ENCODE measurements around the gene CDC42BPB.
"Not testable (repeated sequence)": the region's sequence is repeated elsewhere in the genome, so short reads cannot be mapped to it uniquely, and the experiment has no call there.

CDC42BPB gene

DNA sequence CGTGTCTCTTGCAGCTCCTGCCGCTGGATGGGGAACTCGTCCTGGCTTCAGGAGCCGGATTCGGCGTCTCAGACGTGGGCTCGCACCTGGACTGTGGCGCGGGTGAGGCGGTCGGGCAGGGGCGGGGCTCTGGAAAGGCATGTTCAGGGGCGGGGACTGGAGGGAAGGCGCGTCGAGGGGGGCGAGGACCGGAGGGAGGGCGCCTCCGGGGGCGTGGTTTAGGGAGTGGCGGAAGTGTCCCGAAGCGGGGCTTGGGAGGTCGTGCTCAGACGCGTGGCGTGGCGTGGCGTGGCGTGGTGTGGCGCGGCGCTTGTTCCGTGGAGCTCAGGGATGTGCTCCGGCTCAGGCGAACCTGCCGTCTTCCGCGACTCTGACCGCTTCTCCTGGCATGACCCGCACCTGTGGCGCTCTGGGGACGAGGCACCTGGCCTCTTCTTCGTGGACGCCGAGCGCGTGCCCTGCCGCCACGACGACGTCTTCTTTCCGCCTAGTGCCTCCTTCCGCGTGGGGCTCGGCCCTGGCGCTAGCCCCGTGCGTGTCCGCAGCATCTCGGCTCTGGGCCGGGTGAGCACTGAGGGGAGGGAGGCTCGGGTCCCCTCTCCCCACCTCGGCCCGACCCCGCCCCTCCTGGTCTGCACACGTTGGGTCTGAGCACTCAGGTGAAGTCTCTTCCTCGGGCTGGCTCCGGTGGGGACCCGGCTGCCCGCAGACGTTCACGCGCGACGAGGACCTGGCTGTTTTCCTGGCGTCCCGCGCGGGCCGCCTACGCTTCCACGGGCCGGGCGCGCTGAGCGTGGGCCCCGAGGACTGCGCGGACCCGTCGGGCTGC, 128.7 kb downstream of the CDC42BPB start:
- peak; percentile 56 to 65 for DNase-seq (ENCODE audit: low read depth in 2 of 2)

GRCh38 chr14:102927878-102928411, 129.4 kb downstream of the CDC42BPB start:
- no peak for DNase-seq (ENCODE audit: low read depth in 2 of 2)

DNA sequence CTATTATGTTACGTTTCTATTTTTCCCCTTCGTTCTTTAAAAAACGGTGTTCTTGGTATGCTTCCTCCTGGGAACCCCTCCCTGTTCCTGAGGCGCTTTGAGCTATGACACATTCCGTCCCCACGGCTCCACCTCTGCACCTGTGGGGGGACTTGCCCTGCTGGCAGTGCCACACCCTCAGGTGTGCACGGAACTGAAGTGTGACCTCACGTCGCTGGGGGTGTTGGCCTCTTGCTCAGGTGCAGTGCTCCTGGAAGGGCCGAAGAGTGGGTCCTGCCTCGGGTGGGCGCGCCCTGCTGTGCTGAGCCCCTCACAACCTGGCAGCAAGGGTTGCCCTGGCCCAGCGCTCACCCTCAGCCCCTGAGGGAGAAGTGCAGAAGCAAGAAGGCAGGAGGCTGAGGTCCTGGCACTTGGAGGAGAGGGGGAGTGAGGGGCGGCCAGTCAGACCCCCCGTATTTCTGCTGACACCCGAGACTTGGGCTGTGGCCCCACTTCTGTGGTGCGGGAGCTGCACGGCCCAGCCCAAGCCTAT, 129.9 kb downstream of the CDC42BPB start:
- DNase-seq (ENCODE audit: low read depth in 2 of 2) = no peak

- not testable (repeated sequence) for DNase-seq (ENCODE audit: low read depth in 2 of 2)
These were observed 130.5 kb downstream of the CDC42BPB start for GRCh38 chr14:102926840-102927239.

DNA sequence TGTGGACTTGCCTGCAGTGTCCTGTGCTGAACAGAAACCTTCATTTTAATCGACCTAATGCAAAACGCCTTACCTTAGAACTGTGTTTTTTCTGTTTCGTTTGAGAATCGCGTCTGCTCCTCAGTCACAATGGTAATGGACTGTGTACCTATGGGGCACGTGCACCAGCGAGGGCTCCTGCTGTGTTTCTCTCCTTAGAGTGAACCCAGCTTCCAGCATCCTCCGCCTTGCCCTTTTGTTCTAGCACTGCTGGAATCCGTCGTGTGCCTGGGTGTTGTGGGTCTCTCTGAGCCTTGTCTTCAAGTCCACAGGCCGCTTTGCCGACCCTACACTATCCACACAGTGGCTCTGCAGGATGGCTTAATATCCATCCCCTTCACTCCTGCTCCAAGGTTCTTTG, 131.2 kb downstream of the CDC42BPB start:
- DNase-seq (ENCODE audit: low read depth in 2 of 2) = no peak

DNA sequence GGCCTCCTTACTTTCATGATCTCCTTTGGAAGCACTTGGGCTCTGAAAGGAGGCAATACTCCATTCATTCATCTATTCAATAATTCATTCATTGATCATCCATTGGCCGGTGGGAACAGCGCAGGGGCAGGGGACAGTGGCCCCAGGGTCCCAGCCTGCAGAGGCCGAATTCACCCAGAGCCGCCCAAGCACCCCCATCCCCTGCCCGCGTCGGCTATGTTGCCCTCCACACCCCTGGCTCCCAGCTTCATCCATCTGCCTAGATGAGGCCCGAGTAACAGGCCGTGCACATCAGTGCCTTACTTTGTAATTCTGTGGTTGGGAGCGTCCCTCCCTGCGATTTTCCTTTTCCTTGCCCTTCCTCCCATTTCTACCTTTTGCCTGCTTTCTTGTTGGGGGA, 131.7 kb downstream of the CDC42BPB start:
- DNase-seq (ENCODE audit: low read depth in 2 of 2) = no peak

DNA sequence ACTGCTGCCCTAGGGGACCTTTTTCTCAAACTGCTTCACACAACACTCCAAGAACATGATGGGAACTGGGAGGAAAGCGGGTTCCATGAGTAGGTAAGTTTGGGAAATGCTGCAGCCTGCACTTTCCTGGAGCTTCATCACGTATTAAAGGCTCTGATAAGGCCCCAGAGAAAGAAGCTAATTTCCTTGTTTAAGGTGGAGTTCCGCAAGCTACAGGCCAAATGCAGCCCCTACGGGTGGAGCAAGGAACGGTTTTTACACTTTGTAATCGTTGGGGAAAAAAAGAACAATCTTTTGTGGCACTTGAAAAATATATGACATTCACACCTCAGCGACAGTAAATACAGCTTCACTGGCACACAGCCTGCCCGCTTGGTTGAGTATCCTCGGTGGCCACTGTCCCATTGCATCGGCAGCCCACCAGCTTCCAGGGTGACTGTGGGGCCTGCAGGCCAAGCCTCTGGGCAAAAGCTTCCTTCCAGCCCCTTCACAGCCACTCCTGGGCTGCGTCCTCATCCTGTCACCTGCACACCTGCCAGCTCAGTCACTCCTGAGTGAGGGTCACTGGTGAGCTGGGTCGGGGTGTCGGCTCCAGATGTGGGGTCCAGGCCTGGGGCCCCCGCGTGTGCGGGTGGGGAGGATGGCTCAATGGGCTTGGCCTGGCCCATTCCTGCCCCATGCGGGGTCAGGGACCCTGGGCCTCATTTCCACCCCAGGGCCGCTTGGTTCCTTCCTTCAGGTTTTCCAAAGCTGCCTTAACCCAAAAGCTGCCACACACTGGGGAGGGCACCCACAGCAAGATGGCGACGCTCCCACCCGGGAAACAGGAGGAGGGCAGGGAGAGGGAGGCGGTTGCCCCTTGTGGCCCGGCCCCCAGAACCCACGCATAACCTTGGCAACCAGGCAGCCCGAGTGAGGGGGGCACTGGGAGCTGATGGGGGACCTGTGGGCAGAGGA, 132.4 kb downstream of the CDC42BPB start:
- no peak for DNase-seq (ENCODE audit: low read depth in 2 of 2)

DNA sequence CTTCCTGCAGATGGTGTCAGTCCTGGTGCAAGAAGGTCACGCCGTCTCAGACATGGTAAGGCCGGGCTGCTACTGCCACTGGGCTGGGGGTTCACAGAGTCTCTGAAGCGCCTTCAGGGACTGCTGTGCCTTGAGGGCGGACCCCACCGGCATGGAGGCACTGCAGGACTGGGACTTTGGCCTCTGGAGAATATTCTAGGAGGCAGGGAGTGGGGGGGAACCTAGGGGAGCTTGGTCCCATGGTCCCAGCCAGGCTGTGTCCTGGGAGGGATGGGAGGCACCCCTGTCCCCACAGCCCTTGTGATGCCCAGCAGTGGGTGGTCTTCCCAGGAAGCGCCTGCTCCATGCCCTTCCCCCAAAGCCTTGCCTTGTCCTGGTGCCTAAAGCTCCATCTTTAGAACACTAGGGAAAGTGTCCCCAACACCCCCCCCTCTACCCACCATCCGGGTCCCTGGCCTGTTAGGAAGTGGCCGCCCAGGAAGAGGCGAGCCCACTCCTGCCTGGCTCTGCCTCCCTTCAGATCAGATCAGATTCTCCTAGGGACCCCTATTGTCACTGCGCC, 133.3 kb downstream of the CDC42BPB start:
- DNase-seq (ENCODE audit: low read depth in 2 of 2) = no peak

DNA sequence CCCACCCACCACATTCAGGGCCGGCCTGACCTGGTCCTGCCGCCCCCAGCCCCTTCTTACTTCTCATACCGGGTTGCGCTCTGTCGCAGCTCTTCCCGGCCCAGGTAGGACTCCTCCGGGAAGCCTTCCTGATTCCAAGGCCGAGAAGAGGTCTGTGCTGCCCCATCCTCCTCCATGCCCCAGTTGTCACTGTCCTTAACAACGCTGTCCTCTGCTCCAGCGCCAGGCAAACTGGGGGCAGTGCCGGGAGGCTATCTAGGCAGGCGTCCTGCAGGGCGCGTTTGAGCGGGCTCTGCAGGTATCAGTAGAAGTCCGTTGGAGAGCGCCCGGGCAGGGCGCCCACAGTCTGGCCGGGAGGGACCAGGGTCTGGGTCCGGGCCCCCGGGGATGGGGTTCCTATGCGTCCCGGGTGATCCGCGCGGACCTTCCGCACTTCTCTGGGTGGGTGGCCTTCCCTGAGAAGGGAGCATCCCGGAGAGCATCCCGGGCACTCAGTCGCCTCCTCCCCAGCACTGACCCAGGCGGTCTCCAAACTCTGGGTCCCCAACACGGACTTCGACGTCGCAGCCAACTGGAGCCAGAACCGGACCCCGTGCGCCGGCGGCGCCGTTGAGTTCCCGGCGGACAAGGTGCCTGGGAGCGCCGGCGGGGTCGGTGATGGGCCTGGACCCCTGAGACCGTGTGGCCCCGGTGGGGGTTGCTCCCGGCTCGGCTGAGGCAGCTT, 134.0 kb downstream of the CDC42BPB start:
- no peak for DNase-seq (ENCODE audit: low read depth in 2 of 2)

DNA sequence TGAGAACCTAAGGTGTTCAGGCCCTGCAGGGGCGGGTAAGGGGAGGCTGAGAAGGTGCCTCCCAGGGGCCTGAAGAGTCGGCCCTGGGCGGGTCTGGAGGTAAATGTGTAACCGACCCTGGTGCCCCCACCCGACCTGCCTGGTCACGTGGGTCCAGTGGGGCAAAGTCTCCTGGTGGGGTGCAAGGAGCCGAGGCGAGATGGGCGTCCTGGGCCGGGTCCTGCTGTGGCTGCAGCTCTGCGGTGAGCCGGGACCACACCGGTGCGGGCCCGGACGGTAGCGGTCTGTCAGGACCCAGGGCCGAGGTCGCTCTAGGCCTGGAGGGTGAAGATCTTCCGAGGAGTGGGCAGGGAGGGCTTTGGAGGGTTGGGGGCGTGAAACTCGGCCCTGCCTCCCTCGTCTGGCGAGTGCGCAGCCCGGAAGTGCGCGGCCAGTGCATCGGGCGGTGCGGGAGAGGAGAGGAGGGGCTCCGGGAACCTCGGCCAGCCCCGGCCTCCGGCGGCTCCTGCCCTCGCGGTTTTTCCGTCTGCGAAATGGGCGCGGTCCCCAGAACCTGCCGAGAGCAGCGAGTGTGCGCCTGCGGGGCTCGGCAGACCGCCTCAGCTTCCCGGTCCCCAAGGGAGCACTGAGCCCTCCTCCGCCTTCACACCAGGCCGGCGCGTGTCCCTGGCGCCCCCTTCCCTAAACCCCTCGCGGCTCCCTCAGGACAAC, 134.7 kb downstream of the CDC42BPB start, which contains the start of gene AMN:
Gene AMN (plus strand): TSS at position 174 of the 711 bp plus-strand sequence. CDS start 26 bp downstream, at position 200.
- no peak for DNase-seq (ENCODE audit: low read depth in 2 of 2)

- DNase-seq (ENCODE audit: low read depth in 2 of 2) = no peak
These were observed 136.4 kb downstream of the CDC42BPB start for GRCh38 chr14:102920998-102921304.

DNA sequence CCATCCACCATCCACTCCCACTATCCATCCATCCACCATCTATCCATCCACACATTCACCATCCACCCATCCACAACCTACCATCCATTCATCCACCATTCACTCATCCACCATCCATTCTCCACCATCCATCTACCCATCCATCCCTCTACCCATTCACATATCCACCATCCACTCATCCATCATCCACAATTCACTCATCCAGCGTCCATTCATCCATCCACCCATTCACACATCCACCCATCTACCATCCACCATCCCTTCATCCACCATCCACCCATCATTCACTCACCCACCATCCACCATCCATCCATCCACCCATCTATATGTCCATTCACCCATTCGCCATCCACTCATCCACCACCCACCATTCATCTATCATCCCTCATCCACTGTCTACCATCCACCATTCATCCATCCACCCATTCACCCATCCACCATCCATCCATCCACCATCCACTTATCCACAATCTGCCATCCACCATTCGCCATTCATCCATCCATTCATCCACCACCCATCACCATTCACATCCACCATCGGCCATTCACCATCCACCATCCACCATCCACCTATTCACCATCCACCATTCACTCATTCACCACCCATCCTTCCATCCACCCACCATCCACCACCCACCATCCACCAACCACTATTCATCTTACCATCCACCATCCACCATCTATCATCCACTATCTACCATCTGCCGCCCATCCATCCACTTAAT, 136.9 kb downstream of the CDC42BPB start:
- no peak for DNase-seq (ENCODE audit: low read depth in 2 of 2)

GRCh38 chr14:102918438-102918837, 138.9 kb downstream of the CDC42BPB start:
- no peak for DNase-seq (ENCODE audit: low read depth in 2 of 2)

DNA sequence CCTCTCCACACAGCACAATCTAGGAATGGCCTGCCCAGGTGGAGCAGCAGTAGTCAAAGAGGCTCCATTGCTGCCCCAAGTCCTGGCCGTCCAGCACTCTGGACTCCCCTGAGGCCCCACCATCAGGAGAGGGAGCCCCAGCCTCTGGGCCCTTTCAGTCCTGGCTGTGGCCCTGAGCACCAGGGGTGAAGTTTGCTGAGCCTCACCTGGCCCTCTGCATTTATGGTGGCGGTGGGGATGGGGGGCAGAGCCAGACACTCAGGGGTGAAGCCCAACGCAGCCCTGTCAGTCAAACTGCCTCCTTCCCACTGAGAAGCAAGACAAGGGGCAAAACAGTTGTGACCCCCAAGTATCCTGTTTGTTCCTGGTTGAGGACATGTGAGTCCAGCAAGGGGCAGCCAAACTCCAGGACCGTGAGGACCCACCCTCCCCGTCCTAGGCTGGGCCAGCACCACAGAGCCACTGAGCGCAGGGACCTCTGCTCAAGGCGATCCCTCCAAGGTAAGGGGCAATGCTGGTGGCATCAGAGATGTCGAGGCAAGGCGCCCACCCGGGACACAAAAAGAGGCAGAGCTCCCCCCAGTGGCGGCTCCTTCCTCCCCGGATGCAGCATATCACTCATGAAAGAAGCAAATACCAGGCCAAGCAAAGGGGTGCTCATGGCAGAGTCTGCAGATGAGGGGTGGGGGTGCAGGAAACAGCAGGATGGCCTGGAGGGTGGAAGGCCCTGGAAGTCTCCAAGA, 139.7 kb downstream of the CDC42BPB start:
- peak; percentile 12 to 35 for DNase-seq (ENCODE audit: low read depth in 2 of 2)

DNA sequence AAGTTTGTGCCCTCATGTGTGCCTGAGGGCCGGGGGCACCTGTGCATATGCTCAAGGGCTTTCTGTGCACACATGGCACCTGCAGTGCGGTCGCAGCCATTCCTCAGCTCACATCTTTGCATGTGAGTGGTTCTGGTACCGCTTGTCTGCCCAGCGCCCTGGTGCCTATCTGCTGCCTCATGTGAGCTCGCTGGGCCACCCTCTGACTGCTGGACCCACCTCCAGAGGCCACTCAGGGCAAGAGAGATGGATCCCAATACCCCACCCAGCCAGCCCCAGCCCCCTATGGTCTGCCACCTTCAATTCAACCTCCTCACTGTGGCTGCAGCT, 140.3 kb downstream of the CDC42BPB start:
- no peak for DNase-seq (ENCODE audit: low read depth in 2 of 2)

DNA sequence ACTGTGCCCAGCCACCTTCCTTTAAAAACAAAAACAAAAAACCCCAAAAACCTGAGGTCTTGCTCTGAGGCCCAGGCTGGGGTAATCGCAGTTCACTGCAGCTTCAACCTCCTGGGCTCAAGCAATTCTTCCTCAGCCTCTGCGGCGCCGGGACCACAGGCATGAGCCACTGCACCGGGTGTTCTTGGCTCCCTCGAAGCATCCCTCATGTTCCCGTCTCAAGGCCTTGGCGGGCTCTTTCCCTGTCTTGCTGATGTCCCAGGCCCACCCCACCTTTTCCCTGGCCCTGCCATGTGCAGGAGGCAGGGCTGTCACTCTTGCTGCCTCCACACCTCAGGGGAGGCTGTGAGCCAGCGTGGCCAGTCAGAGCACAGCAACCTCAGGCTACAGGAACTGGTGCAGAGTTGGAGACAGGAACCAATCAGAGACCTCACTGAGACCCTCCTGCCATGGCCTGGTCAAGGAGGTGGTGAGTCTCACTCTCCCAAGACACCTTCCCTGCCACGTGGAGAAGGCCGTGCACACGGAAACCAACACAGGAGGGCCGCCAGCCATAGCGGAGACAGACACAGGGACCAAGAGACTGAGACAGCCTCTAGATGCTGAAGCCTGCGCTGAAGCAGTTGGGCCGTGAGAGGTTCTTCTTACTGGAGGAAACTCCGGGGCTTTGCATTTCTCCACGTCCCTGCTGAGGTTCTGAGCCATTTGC, 140.8 kb downstream of the CDC42BPB start:
- no peak for DNase-seq (ENCODE audit: low read depth in 2 of 2)

DNA sequence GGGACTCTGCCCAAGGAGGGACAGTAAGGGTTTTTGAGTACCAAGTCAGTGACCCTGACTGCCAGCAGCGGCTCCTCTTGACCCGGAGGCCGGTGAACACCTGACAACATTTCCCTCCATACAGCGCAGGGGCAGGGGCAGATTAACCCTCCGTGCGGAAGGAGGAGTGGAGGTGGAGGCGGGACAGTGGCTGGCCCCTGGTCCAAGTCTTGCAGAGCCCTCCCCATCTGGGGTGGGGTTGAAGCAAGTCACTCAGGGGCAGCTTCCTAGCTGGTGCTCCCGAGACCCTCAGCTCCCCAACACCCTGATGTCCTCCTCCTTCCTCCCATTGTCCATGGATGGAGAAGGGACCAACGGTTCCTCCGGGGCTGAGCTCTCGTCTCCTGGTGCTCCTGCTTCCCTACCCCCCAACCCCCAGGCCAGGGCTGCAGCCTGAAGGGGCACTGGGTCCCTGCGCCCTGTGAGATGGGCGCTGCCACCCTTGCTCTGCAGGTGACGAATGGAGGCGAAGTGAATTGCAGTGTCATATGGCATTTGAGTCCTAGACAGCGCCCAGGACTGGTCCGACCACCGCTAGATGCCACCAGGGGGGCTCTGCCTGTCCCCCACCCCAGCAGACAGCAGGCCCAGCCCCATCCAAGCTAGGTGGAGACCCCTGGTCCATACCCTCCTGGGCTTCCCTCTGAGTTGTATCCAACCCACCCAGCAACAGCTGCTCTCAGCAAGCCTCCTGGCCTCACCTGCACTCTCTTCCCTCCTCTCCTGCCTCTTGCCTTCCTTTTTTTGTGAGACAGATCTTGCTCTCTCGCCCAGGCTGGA, 141.8 kb downstream of the CDC42BPB start:
- no peak for DNase-seq (ENCODE audit: low read depth in 2 of 2)
